ENCODE measurements around the gene INTS11. TPM values are rescaled to one million over a fixed set of nuclear protein-coding genes. Genes with fewer than 3 reads are reported as not detected.

The INTS11 gene
- polyA plus RNA-seq, 1 donor (not counting 4 experiments of a cell fraction or from before 2014, with no cell fraction given), result 70.4 TPM

- FAIRE-seq, result no peak
- peaks cover 33 to 39% of the 10 kb centered on the region in 2 experiments for H3K36me3 ChIP-seq (ENCODE audit: control insufficient read depth in 2 of 2, extremely low read depth in 1 of 2, insufficient read depth in 2 of 2, low read length in 2 of 2)
- H3K4me1 ChIP-seq (ENCODE audit: control insufficient read depth, extremely low read depth, insufficient read depth, low read length), result peaks cover 18% of the 10 kb centered on the region
Observed at GRCh38 chr1:1312450-1313314, 11.8 kb downstream of the INTS11 start.

GRCh38 chr1:1311107-1312104 is 13.1 kb downstream of the INTS11 start:
- DNase-seq (ENCODE audit: low read depth, low spot score), result no peak
- peaks cover 32 to 34% of the 10 kb centered on the region in 2 experiments for H3K36me3 ChIP-seq (ENCODE audit: control insufficient read depth in 2 of 2, extremely low read depth in 1 of 2, insufficient read depth in 2 of 2, low read length in 2 of 2)
- H3K27ac ChIP-seq (ENCODE audit: control insufficient read depth, insufficient read depth, low read length), result no peak overlapping the region
- no peaks in the 10 kb centered on the region for H3K27me3 ChIP-seq (ENCODE audit: control insufficient read depth, extremely low read depth, insufficient read depth, low read length)
- dilution Hi-C loops (cut with MboI; ENCODE audit: extremely low pct_ligation_motif_present, low sequenced_read_pairs), result no loop called here
- peaks cover 8% of the 10 kb centered on the region for H4K20me1 ChIP-seq (ENCODE audit: control insufficient read depth, extremely low read depth, insufficient read depth, low read length)
- no peaks in the 10 kb centered on the region for H3K9me1 ChIP-seq (ENCODE audit: control insufficient read depth, extremely low read depth, insufficient read depth, low read length)
- H3K4me2 ChIP-seq (ENCODE audit: control insufficient read depth, extremely low read depth, insufficient read depth, low read depth, low read length), result no peak overlapping the region
- H3K79me2 ChIP-seq (ENCODE audit: control insufficient read depth, insufficient read depth, low read length), result peaks cover 29% of the 10 kb centered on the region
- TF ChIP-seq CTCF (optimal IDR thresholded peaks at IDR 0.05 in 1 of 3, IDR thresholded peaks at IDR 0.05 in 1 of 3, conservative IDR thresholded peaks at IDR 0.05 in 1 of 3; ENCODE audit: extremely low read depth in 1 of 3, insufficient read depth in 2 of 3, low read length in 3 of 3), result no peak
- no peak for TF ChIP-seq EZH2 (IDR thresholded peaks at IDR 0.05; ENCODE audit: low read length)
- H3K4me1 ChIP-seq (ENCODE audit: control insufficient read depth, extremely low read depth, insufficient read depth, low read length), result peaks cover 24% of the 10 kb centered on the region
- no peaks in the 10 kb centered on the region for H3K9me3 ChIP-seq (ENCODE audit: control insufficient read depth, low read depth, low read length)
- no peak overlapping the region for H3K9ac ChIP-seq (ENCODE audit: control insufficient read depth, extremely low read depth, insufficient read depth, low read length)
- H3K4me3 ChIP-seq (ENCODE audit: control insufficient read depth in 2 of 3, extremely low read depth in 1 of 3, insufficient read depth in 2 of 3, low read depth in 1 of 3, low read length in 3 of 3), result no peak overlapping the region
- FAIRE-seq, result no peak
- no peak overlapping the region for H2AFZ ChIP-seq (ENCODE audit: control insufficient read depth, low read length)

More at GRCh38 chr1:1312450-1313314, 11.8 kb downstream of the INTS11 start:
- no peak overlapping the region for H3K4me2 ChIP-seq (ENCODE audit: control insufficient read depth, extremely low read depth, insufficient read depth, low read depth, low read length)
- H3K9ac ChIP-seq (ENCODE audit: control insufficient read depth, extremely low read depth, insufficient read depth, low read length), result no peak overlapping the region
- H3K9me3 ChIP-seq (ENCODE audit: control insufficient read depth, low read depth, low read length), result no peaks in the 10 kb centered on the region
- H3K27me3 ChIP-seq (ENCODE audit: control insufficient read depth, extremely low read depth, insufficient read depth, low read length), result no peaks in the 10 kb centered on the region
- no peak overlapping the region for H3K4me3 ChIP-seq (ENCODE audit: control insufficient read depth in 2 of 3, extremely low read depth in 1 of 3, insufficient read depth in 2 of 3, low read depth in 1 of 3, low read length in 3 of 3)
- H4K20me1 ChIP-seq (ENCODE audit: control insufficient read depth, extremely low read depth, insufficient read depth, low read length), result peaks cover 8% of the 10 kb centered on the region
- no peak overlapping the region for H3K27ac ChIP-seq (ENCODE audit: control insufficient read depth, insufficient read depth, low read length)
- DNase-seq (ENCODE audit: low read depth, low spot score), result no peak
- TF ChIP-seq CTCF (optimal IDR thresholded peaks at IDR 0.05 in 1 of 3, IDR thresholded peaks at IDR 0.05 in 1 of 3, conservative IDR thresholded peaks at IDR 0.05 in 1 of 3; ENCODE audit: extremely low read depth in 1 of 3, insufficient read depth in 2 of 3, low read length in 3 of 3), result no peak
- TF ChIP-seq EZH2 (IDR thresholded peaks at IDR 0.05; ENCODE audit: low read length), result no peak
- peaks cover 27% of the 10 kb centered on the region for H3K79me2 ChIP-seq (ENCODE audit: control insufficient read depth, insufficient read depth, low read length)
- H2AFZ ChIP-seq (ENCODE audit: control insufficient read depth, low read length), result no peak overlapping the region
- dilution Hi-C loops (cut with MboI; ENCODE audit: extremely low pct_ligation_motif_present, low sequenced_read_pairs), result no loop called here
- no peaks in the 10 kb centered on the region for H3K9me1 ChIP-seq (ENCODE audit: control insufficient read depth, extremely low read depth, insufficient read depth, low read length)
